ENCODE results near the gene TSHZ3.

DNA sequence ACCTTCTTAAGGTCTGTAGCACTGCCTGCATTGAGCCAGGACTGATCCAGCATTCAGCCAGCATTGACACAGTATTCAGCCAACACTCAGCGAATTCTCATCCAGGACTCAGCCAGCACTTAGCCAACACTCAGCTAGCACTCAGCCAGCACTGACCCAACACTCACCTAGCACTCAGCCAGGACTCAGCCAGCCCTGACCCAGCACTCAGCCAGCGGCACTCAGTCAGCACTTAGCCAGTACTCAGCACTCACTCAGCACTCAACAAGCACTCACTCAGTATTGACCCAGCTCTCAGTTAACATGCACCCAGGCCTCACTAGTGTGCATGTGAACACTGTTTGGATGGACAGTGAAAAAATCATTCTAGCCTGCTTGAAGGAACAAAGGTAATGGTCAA, 55.0 kb downstream of the TSHZ3 start:
- TF ChIP-seq, protein P1, sequence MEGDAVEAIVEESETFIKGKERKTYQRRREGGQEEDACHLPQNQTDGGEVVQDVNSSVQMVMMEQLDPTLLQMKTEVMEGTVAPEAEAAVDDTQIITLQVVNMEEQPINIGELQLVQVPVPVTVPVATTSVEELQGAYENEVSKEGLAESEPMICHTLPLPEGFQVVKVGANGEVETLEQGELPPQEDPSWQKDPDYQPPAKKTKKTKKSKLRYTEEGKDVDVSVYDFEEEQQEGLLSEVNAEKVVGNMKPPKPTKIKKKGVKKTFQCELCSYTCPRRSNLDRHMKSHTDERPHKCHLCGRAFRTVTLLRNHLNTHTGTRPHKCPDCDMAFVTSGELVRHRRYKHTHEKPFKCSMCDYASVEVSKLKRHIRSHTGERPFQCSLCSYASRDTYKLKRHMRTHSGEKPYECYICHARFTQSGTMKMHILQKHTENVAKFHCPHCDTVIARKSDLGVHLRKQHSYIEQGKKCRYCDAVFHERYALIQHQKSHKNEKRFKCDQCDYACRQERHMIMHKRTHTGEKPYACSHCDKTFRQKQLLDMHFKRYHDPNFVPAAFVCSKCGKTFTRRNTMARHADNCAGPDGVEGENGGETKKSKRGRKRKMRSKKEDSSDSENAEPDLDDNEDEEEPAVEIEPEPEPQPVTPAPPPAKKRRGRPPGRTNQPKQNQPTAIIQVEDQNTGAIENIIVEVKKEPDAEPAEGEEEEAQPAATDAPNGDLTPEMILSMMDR (IDR thresholded peaks at IDR 0.05; ENCODE audit: low read depth, low read length) = no peak
- TF ChIP-seq EZH2phosphoT487 (IDR thresholded peaks at IDR 0.05; ENCODE audit: low read depth) = no peak

All from OCI-LY3 (cell line).